ENCODE measurements around the gene MTMR2. TPM values are rescaled to one million over a fixed set of nuclear protein-coding genes. Genes with fewer than 3 reads are reported as not detected.

The MTMR2 gene
- total and polyA plus RNA-seq, 10 of the 15 experiments (the other 5 are each of a cell fraction or from before 2014, with no cell fraction given): 7.6 to 46.6 (median 22.5) TPM

DNA sequence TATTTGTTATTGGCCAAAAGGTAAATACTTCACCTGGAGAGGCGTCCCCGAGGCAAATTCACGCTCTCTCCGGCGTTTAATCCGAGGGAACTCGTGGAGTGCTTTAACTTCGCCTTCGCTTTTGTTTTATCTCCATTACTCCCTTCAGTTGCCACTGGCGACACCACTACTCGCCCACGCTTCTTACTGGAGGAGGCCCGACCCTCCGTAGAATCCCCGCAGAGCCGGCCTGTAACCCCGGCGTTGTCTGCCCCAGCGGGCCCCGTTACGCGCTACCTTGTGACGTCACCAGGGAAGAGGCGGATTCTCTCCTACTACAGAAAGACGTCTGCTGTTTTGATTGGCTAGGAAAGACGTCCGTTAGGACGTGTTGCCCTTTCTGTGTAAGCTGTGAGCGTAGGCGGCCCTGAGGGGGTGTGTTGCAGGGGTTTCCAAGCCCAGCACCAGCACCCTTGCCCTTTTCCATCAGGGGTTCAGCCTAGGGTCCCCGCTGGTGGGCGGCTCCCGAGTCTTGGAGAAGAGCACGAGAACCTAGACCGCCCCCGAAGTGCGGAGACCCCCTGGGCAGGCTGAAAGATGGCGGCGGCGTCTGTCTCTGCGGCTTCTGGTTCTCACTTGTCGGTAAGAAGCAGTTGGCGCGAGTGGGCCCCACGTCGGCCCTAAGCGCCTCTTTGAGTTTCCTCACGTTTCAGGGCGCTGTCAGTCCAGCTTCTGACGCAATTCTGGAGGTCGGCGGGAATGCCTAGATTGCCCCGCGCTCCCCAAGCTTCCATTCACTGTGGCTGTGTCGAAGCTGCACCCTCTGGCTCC lies 133.6 kb downstream of the MTMR2 start, which contains the start of gene CEP57 (continued):
- TF ChIP-seq NFYB (IDR thresholded peaks at IDR 0.05; ENCODE audit: insufficient read depth, low read depth, low read length): no peak; the same call in 1 of the 2 replicates
- no peak for TF ChIP-seq TBL1XR1 (IDR thresholded peaks at IDR 0.05; ENCODE audit: low read depth, low read length)
- peak; percentile 77 for TF ChIP-seq RFX5 (IDR thresholded peaks at IDR 0.05; ENCODE audit: low read depth, low read length)
- no peak for TF ChIP-seq ZSCAN29 (IDR thresholded peaks at IDR 0.05)
- TF ChIP-seq RAD21 (IDR thresholded peaks at IDR 0.05; ENCODE audit: insufficient read depth, low read depth, low read length): no peak
- TF ChIP-seq ETV6 (conservative IDR thresholded peaks at IDR 0.05 in 1 of 2, IDR thresholded peaks at IDR 0.05 in 1 of 2; ENCODE audit: borderline replicate concordance in 1 of 2, low read depth in 1 of 2): no peak
- TF ChIP-seq, protein P1, sequence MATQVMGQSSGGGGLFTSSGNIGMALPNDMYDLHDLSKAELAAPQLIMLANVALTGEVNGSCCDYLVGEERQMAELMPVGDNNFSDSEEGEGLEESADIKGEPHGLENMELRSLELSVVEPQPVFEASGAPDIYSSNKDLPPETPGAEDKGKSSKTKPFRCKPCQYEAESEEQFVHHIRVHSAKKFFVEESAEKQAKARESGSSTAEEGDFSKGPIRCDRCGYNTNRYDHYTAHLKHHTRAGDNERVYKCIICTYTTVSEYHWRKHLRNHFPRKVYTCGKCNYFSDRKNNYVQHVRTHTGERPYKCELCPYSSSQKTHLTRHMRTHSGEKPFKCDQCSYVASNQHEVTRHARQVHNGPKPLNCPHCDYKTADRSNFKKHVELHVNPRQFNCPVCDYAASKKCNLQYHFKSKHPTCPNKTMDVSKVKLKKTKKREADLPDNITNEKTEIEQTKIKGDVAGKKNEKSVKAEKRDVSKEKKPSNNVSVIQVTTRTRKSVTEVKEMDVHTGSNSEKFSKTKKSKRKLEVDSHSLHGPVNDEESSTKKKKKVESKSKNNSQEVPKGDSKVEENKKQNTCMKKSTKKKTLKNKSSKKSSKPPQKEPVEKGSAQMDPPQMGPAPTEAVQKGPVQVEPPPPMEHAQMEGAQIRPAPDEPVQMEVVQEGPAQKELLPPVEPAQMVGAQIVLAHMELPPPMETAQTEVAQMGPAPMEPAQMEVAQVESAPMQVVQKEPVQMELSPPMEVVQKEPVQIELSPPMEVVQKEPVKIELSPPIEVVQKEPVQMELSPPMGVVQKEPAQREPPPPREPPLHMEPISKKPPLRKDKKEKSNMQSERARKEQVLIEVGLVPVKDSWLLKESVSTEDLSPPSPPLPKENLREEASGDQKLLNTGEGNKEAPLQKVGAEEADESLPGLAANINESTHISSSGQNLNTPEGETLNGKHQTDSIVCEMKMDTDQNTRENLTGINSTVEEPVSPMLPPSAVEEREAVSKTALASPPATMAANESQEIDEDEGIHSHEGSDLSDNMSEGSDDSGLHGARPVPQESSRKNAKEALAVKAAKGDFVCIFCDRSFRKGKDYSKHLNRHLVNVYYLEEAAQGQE (IDR thresholded peaks at IDR 0.05; ENCODE audit: low read depth, low read length): no peak
- TF ChIP-seq ATF7 (IDR thresholded peaks at IDR 0.05; ENCODE audit: low read depth): peak; percentile 99
- TF ChIP-seq NR2F1 (conservative IDR thresholded peaks at IDR 0.05): peak; percentile 77
- TF ChIP-seq, protein P2, sequence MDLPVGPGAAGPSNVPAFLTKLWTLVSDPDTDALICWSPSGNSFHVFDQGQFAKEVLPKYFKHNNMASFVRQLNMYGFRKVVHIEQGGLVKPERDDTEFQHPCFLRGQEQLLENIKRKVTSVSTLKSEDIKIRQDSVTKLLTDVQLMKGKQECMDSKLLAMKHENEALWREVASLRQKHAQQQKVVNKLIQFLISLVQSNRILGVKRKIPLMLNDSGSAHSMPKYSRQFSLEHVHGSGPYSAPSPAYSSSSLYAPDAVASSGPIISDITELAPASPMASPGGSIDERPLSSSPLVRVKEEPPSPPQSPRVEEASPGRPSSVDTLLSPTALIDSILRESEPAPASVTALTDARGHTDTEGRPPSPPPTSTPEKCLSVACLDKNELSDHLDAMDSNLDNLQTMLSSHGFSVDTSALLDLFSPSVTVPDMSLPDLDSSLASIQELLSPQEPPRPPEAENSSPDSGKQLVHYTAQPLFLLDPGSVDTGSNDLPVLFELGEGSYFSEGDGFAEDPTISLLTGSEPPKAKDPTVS (IDR thresholded peaks at IDR 0.05; ENCODE audit: low read depth, low read length): no peak
- no peak for TF ChIP-seq STAT3 (IDR thresholded peaks at IDR 0.05; ENCODE audit: low read depth, low read length)
- TF ChIP-seq FOXK2 (IDR thresholded peaks at IDR 0.05): no peak
- peak; percentile 58 for TF ChIP-seq POLR2AphosphoS5 (IDR thresholded peaks at IDR 0.05; ENCODE audit: low read length)
- TF ChIP-seq, protein P3, sequence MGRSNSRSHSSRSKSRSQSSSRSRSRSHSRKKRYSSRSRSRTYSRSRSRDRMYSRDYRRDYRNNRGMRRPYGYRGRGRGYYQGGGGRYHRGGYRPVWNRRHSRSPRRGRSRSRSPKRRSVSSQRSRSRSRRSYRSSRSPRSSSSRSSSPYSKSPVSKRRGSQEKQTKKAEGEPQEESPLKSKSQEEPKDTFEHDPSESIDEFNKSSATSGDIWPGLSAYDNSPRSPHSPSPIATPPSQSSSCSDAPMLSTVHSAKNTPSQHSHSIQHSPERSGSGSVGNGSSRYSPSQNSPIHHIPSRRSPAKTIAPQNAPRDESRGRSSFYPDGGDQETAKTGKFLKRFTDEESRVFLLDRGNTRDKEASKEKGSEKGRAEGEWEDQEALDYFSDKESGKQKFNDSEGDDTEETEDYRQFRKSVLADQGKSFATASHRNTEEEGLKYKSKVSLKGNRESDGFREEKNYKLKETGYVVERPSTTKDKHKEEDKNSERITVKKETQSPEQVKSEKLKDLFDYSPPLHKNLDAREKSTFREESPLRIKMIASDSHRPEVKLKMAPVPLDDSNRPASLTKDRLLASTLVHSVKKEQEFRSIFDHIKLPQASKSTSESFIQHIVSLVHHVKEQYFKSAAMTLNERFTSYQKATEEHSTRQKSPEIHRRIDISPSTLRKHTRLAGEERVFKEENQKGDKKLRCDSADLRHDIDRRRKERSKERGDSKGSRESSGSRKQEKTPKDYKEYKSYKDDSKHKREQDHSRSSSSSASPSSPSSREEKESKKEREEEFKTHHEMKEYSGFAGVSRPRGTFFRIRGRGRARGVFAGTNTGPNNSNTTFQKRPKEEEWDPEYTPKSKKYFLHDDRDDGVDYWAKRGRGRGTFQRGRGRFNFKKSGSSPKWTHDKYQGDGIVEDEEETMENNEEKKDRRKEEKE (IDR thresholded peaks at IDR 0.05): no peak
- TF ChIP-seq CBX3 (IDR thresholded peaks at IDR 0.05; ENCODE audit: borderline replicate concordance, low read depth): no peak
- TF ChIP-seq, protein P4, sequence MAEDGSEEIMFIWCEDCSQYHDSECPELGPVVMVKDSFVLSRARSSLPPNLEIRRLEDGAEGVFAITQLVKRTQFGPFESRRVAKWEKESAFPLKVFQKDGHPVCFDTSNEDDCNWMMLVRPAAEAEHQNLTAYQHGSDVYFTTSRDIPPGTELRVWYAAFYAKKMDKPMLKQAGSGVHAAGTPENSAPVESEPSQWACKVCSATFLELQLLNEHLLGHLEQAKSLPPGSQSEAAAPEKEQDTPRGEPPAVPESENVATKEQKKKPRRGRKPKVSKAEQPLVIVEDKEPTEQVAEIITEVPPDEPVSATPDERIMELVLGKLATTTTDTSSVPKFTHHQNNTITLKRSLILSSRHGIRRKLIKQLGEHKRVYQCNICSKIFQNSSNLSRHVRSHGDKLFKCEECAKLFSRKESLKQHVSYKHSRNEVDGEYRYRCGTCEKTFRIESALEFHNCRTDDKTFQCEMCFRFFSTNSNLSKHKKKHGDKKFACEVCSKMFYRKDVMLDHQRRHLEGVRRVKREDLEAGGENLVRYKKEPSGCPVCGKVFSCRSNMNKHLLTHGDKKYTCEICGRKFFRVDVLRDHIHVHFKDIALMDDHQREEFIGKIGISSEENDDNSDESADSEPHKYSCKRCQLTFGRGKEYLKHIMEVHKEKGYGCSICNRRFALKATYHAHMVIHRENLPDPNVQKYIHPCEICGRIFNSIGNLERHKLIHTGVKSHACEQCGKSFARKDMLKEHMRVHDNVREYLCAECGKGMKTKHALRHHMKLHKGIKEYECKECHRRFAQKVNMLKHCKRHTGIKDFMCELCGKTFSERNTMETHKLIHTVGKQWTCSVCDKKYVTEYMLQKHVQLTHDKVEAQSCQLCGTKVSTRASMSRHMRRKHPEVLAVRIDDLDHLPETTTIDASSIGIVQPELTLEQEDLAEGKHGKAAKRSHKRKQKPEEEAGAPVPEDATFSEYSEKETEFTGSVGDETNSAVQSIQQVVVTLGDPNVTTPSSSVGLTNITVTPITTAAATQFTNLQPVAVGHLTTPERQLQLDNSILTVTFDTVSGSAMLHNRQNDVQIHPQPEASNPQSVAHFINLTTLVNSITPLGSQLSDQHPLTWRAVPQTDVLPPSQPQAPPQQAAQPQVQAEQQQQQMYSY (CRISPR knock-in tag; IDR thresholded peaks at IDR 0.05): peak; percentile 17; the same call in 1 of the 2 replicates
